GM21367 (cell line): Measurements from ENCODE around the gene ZNF208.
"Not testable (repeated sequence)": the region's sequence is repeated elsewhere in the genome, so short reads cannot be mapped to it uniquely, and the experiment has no call there.

Source experiments
- ATAC-seq: cut with Tn5 transposase; IDR thresholded peaks from one replicate; pipeline ENCODE4 v1.9.1; 2021; ENCODE audit not compliant: unreplicated experiment

Gene ZNF208

GRCh38 chr19:22010437-22011143, at the start of gene ZNF208:
ZNF208 (minus strand) TSS chr19:22010943; CDS start chr19:22010794, 149 bp downstream.
- not testable (repeated sequence) for ATAC-seq

DNA sequence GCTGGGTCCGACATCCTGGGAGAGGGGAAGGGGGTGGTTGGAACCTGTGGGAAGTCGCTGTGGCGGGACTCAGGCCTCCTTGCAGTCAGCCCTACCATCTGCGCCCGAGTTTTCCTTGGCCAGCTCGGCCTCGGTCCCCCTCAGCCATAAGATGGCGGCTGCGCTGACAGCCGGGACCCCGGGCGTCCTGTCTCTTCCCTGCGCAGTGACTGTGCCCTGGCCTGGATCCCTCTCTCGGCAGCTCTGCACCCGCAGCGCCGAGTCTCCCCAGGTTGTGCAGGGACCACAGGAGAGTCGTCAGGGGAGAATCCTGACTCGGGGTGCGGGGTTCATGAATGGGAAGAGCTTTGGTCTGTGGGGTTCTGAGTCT, 41.9 kb upstream of the ZNF208 start:
- peak; percentile 31 for ATAC-seq

DNA sequence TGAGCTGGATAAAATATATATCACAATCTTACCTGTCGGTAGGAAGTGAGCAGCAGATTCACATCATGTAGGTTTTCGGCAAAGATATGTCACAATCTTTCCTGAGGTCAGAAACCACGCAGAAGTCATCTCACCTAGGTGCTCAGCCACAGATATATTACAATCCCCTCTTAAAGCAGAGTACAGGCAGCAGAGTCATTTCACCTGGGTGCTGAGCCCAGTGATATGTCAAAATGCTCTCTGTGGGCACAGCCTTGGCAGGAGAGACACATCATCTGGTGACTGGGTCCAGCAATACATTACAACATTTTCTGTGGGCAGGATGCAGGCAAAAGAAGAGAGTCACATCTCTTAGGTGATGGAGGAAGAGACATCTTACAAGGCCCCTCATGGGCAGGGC, 30.4 kb upstream of the ZNF208 start:
- not testable (repeated sequence) for ATAC-seq

- ATAC-seq, result no peak
Measured at GRCh38 chr19:22030680-22031079, 19.9 kb upstream of the ZNF208 start.

DNA sequence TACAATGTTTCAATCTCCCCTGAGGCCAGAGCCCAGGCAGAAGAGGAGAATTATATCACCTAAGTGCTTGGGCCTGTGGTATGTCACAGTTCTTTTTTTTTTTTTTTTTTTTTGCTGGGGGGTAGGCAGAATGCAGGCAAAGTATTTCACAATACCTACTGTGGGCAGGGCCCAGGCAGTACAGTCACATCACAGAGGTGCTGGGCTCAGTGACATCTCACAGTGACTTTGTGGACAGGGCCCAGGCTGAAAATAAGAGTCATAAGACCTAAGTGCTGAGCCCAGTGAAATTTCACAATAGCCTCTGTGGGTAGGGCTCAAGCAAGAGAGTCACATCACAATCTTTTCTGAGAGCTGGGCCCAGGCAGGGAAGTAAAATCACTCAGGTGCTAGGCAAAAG, 15.9 kb upstream of the ZNF208 start:
- ATAC-seq, result no peak

DNA sequence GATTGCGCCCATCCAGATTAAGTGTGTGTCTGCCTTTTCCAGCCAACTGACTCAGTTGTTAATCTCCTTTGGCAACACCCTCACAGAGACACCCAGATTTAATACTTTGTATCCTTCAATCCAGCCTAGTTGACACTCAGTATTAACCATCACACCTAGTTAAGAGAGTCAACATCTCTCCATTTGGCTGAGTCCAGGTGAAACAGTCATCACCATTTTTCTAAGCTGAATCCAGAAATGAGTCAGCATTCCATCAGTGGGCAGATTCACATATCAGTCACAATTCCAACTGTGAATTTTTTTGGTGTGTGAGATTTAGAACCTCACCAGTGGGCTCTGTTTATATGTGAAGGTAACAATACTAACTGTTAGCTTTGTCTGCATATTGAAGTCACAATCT, 14.8 kb upstream of the ZNF208 start:
- ATAC-seq, result not testable (repeated sequence)

DNA sequence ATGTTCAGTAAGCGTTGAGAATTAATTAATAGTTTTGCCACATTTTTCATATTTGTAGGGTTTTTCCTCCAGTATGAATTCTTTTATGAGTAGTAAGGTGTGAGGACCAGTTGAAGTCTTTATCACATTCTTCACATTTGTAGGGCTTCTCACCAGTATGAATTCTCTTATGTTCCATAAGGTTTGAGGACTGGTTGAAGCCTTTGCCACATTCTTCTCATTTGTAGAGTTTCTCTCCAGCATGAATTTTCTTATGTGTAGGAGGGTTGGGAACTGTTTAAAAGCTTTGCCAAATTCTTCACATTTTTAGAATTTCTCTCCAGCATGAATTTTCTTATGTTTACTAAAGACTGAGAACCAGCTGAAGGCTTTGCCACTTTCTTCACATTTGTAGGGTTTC, 40.3 kb downstream of the ZNF208 start:
- no peak for ATAC-seq

DNA sequence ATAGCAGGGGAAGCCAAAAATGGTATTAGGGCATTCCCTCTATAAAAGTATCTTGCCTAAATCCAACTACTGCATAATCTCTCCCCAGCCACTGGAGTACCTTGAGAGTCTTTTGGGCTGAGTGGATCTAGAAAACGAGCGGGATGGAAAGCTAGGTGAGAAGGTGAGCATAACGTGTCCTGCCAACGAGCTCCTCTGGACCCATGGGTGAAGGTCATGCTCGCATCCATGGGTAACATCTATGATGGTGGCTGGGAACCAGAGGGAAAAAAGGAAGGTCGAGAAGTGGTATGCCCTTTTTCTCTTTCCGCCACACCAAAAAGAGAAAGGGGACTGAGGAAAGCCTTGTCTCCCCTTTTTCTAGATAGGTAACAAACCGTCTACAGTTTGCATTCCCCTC, 63.0 kb downstream of the ZNF208 start:
- ATAC-seq, result no peak

DNA sequence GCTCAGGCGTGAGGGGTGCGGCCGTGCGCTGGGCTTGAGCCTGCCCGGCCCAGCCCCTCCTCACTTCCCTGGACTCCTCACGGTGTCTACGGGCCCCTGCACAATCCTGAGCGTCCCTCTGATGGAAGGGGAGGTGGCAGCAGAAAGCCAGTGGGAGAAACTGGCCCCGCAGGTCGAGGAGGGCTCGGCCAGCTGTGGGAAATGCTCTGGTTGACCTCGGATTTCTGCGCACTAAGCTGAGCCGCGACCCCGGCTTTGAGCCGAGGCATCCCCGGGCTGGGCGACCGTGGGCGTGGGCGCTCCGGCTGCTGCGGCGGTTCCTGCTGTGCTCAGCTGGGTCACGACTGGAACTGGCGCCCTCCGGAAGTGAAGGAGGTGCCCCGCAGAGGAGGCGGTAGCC, 70.1 kb downstream of the ZNF208 start:
- no peak for ATAC-seq

DNA sequence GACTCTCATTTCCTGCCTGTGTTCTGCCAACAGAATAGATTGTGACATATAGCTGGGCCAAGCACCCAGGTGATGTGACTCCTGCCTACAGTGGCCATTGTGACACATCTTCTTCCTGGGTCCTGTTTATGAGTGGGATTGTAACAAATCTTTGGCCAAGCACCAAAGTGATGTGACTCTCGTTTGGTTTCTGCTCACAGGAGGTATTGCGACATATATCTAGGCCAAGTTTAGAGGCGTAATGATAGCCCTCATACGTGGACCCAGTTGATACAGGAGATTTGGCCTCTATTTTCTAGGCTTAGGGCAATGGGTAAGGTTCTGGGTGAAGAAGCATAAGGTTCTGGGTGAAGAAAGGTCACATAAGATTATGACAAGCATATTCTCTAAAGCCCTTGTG, 76.2 kb downstream of the ZNF208 start:
- ATAC-seq, result no peak

DNA sequence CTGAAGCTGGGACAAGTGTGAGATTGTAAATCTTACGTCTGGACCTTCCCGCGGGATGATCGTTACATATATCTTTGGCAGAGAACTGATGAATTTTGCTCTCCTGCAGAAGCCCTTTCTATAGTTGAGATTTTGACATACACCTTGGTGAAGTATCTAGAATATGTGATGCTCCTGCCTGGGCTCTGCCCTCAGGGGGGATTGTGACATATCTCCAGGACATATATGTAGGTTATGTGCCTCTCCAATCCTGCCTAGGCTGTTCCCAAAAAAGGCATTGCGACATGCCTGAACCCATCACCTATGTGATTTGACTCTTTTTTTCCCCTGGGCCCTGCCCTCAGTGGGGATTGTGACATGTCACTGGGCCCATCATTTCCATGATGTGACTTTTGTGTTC, 76.6 kb downstream of the ZNF208 start:
- ATAC-seq, result no peak

DNA sequence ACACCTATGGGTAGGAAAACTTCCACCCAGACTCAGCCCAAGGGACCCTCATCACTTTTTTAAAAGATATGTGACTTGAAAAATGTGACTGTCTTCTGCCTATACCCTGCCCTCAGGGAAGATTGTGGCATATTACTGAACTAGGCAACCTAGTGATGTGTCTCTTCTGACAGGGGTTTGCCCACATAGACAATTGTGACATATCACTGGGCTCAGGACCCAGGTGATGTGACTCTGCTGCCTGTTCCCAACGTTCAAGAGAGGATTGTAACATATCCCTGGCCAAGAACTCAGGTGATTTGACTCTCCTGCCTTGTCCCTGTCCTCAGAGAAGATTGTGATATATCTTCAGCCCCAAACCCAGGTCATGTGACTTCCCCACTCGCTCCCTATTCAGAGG, 88.5 kb downstream of the ZNF208 start:
- no peak for ATAC-seq

GRCh38 chr19:21921691-21922180, 89.0 kb downstream of the ZNF208 start:
- no peak for ATAC-seq

DNA sequence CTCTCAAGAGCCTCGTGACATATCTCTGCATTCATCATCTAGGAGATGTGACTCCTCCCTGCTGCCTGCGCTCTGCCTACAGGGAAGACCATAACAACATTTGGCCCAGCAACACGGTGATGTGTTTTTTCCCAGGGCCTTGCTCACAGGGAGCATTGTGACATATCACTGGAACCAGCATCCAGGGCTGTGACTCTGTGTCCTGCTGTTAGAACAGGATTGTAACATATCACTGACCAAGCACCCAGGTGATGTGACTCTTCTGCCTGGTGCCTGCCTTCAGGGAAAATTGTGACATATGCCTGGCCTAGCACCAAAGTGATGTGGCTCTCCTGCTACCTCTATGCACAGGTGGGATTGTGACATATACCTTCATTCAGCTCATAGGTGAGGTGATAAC, 95.3 kb downstream of the ZNF208 start:
- no peak for ATAC-seq

- no peak for ATAC-seq
Measured at GRCh38 chr19:21912654-21913053, 98.1 kb downstream of the ZNF208 start.

DNA sequence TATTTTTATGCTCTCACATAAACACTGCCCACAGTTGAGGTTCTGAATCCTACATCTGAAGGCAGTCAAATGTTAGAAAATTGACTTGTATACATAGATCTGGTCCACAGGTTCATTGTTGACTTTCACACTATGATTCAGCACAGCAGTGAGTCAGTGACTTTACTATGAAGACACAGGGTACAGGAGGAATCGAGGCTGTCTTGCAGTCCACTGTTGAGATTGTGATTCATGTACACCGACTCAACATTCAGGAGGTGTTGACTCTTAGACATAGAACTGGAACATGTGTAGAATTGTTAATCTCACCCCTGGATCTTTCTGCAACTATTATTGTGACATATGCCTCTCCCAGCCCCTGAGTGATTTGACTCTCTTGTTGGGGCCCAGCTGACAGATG, 100.4 kb downstream of the ZNF208 start:
- ATAC-seq, result no peak

DNA sequence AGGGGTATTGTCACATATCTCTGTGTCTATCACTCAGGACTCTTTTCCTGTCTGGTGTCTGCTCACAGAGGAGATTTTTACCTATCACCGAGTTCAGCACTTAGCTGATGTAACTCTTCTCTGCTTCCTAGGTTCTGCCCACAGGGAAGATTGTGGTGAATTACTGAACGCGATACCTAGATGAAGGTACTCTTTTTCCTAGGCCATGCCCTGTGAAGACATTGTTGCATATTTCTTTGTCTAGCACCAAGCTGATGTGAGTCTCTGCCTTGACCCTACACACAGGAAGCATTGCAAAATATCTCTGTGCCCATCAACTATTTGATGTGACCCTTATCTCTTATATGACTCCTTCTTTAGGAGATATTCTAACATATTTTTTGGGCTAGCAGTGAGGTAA, 102.7 kb downstream of the ZNF208 start:
- no peak for ATAC-seq

- no peak for ATAC-seq
Measured at GRCh38 chr19:21907516-21907915, 103.2 kb downstream of the ZNF208 start.

GRCh38 chr19:21902571-21902970, 108.2 kb downstream of the ZNF208 start:
- no peak for ATAC-seq

DNA sequence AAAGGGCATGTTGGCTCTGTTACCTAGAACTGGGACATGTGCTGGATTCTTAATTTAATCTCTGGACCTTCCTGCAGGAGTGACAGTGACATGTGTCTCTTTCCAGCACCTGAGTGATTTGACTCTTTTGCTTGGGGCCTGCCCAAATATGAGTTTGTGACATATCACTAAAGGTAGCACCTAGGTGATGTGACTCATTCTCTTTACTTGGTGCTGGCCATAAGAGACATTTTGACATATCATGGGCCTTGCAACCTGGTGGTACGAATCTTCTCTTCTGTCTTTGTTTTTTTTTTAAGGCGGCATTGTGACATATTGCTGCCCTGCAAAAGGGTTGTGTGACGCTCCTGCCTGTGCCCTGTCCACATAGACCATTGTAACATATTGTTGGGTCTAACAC, 108.9 kb downstream of the ZNF208 start:
- ATAC-seq, result no peak

DNA sequence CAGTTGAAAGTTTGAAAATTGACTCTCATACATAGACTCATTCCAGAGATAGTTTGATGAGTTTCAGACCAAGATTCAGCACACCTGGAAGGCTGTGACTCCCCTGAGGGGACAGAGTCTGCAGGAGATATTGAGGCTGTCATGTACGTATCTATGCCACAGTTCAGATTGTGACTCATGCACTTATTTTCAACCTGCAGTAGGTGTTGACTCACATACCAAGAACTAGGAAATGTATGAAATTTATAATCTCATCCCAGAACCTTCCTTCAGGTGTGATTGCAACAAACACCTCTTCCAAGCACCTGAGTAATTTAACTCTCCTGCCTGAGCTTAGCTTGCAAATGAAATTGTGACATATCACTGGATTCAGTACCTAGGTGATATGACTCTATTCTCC, 110.3 kb downstream of the ZNF208 start:
- ATAC-seq, result no peak

DNA sequence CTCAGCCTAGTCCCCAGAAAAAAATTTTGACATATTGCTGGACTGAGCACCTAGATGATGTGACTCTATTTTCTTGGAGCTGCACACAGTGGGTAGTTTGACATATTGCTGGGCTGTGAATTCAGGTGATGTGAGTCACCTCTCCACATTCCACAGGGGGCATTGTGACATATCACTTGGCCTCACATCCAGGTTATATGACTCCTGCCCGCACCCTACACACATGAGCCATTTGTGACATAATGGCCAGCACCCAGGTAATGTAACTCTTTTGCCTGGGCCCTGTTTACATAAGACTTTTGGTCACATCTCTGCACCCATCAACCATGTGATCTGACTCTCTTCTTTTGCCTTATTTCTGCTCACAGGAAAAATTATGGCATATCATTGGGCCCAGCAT, 119.7 kb downstream of the ZNF208 start:
- ATAC-seq, result no peak

DNA sequence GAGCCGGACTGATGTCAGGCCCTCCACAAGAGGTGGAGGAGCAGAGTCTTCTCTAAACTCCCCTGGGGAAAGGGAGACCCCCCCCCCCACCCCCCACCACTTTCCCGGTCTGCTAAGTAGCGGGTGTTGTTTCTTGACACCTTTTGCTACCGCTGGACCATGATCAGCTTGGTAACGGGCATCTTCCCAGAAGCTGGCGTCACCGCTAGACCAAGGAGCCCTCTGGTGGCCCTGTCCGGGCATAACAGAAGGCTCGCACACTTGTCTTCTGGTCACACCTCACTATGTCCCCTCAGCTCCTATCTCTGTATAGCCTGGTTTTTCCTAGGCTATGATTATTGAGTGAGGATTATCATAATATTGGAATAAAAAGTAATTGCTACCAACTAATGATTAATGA, 120.7 kb downstream of the ZNF208 start:
- not testable (repeated sequence) for ATAC-seq
